ENCODE data around the gene PIGB.
A peak's percentile ranks its signal among the peaks of the same experiment; 100 is the strongest.
"Not testable (repeated sequence)": the region's sequence is repeated elsewhere in the genome, so short reads cannot be mapped to it uniquely, and the experiment has no call there.

PIGB gene

GRCh38 chr15:55318588-55319494 is at the start of gene PIGB, which contains the start of gene PIGBOS1:
Gene PIGB, plus strand, starts transcription at chr15:55319222. Its CDS starts 29 bp downstream, at chr15:55319251.
Gene PIGBOS1, minus strand, starts transcription at chr15:55319123. Its CDS starts 1,331 bp downstream, at chr15:55317792.
- Histone ChIP-seq H3K9ac (peak within 1 kb of the TSS; percentile 88 to 99 (median 95)), H3K4me3 (peak within 1 kb of the TSS; percentile 68 to 85 (median 78)), H4K20me1 (peaks cover 0 to 7% (median 0%) of the 10 kb centered on the region in 11 experiments; a peak in 5 of 22 replicates), H3K4me2 (peak within 1 kb of the TSS; percentile 72 to 94 (median 87)), H3K9me3 (replicated peaks in 1 of 11) (no peaks in the 10 kb centered on the region), H3K36me3 (peaks cover 9 to 27% (median 16%) of the 10 kb centered on the region in 11 experiments), H3K27me3 (no peaks in the 10 kb centered on the region), H3K4me1 (peaks cover 22 to 69% (median 37%) of the 10 kb centered on the region in 10 experiments), H3K27ac (peak within 1 kb of the TSS; percentile 94 to 99 (median 97))
- no peak for TF ChIP-seq Cebpa-rat (IDR thresholded peaks at IDR 0.05)

GRCh38 chr15:55270291-55270690 is 48.7 kb upstream of the PIGB start:
- H3K9me3 ChIP-seq (replicated peaks in 1 of 11) = peaks cover 0 to 29% (median 12%) of the 10 kb centered on the region in 11 experiments; a peak in 10 of 22 replicates
- no peak overlapping the region for H3K9ac ChIP-seq
- no peak for TF ChIP-seq Cebpa-rat (IDR thresholded peaks at IDR 0.05)
- H3K4me3 ChIP-seq = no peak overlapping the region
- no peaks in the 10 kb centered on the region for H4K20me1 ChIP-seq
- H3K27me3 ChIP-seq = no peaks in the 10 kb centered on the region
- H3K4me1 ChIP-seq = peaks cover 20 to 92% (median 51%) of the 10 kb centered on the region in 10 experiments
- peaks cover 0 to 86% (median 30%) of the 10 kb centered on the region in 11 experiments; a peak in 15 of 22 replicates for H3K36me3 ChIP-seq
- peak overlapping the region in 6 of 11 experiments; percentile 34 to 87 (median 80); a peak in 7 of 22 replicates for H3K27ac ChIP-seq
- H3K4me2 ChIP-seq = peak overlapping the region in 6 of 11 experiments; percentile 2 to 90 (median 60); a peak in 10 of 22 replicates

DNA sequence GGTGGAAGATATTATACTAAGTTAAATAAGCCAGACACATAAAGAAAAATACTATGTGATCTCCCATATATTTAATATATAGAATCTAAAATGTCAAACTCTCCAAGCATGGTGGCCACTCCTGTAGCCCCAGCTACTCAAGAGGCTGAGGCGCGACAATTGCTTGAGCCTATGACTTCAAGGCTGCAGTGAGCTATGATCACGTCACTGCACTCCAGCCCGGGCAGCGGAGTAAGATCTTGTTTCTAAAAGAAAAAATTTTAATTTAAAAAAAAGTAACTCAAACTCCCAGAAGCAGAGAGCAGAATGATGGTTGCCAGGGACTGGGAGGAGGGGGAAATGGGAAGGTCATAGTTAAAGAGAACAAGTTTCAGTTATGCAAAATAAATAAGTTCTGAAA is 42.7 kb upstream of the PIGB start:
- Histone ChIP-seq H3K4me2 (peak overlapping the region in 8 of 11 experiments; percentile 19 to 82 (median 77); a peak in 16 of 22 replicates), H3K4me1 (peaks cover 15 to 91% (median 59%) of the 10 kb centered on the region in 10 experiments), H3K27me3 (no peaks in the 10 kb centered on the region), H4K20me1 (no peaks in the 10 kb centered on the region), H3K4me3 (no peak overlapping the region), H3K9me3 (replicated peaks in 1 of 11) (peaks cover 0 to 31% (median 12%) of the 10 kb centered on the region in 11 experiments; a peak in 10 of 22 replicates), H3K27ac (peak overlapping the region in 10 of 11 experiments; percentile 14 to 93 (median 79); a peak in 15 of 22 replicates), H3K9ac (peak overlapping the region in 3 of 11 experiments; percentile 64 to 75 (median 75); a peak in 3 of 22 replicates), H3K36me3 (peaks cover 0 to 59% (median 7%) of the 10 kb centered on the region in 11 experiments; a peak in 10 of 22 replicates)
- TF ChIP-seq Cebpa-rat (IDR thresholded peaks at IDR 0.05) = no peak

DNA sequence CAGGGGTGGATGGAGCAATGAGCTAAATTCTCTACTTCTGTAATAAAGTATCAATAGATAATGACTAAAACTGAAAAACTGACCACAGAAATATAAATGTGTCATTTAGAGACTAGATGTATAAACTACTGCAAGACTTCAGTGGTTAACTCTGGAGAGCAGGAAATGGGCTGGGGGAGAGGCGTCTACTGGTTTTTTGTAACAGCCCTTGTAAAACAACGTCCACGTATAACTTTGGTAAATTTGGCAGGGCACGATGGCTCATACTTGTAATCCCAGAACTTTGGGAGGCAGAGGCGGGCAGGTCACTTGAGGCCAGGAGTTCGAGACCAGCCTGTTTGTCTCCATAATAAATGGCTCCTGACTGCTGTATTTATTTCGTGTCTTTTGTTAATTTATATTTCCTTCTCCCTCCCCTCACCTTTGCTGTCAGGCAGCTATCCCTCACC is 41.9 kb upstream of the PIGB start:
- H3K9me3 ChIP-seq (replicated peaks in 1 of 11) = peaks cover 0 to 31% (median 11%) of the 10 kb centered on the region in 11 experiments; a peak in 10 of 22 replicates
- H3K4me1 ChIP-seq = peaks cover 21 to 91% (median 68%) of the 10 kb centered on the region in 10 experiments
- H3K4me2 ChIP-seq = peak overlapping the region; percentile 19 to 82 (median 72)
- H4K20me1 ChIP-seq = 0 out of 22 replicates have a peak, but pooled peaks cover 0 to 6% (median 0%) of the 10 kb centered on the region in 11 experiments
- peaks cover 0 to 54% (median 7%) of the 10 kb centered on the region in 11 experiments; a peak in 10 of 22 replicates for H3K36me3 ChIP-seq
- H3K27me3 ChIP-seq = no peaks in the 10 kb centered on the region
- TF ChIP-seq Cebpa-rat (IDR thresholded peaks at IDR 0.05) = 0 out of 22 replicates have a peak, but pooled peaks of 1 of the 11 experiments have one; percentile 11
- H3K27ac ChIP-seq = peak overlapping the region in 10 of 11 experiments; percentile 57 to 93 (median 79); a peak in 21 of 22 replicates
- H3K4me3 ChIP-seq = peak overlapping the region in 1 of 10 experiments; percentile 44; a peak in 2 of 20 replicates
- peak overlapping the region in 8 of 11 experiments; percentile 8 to 75 (median 56); a peak in 12 of 22 replicates for H3K9ac ChIP-seq

- Histone ChIP-seq H3K27me3 (no peaks in the 10 kb centered on the region), H3K4me2 (peak overlapping the region; percentile 19 to 82 (median 72)), H3K4me1 (peaks cover 26 to 91% (median 73%) of the 10 kb centered on the region in 10 experiments), H3K4me3 (peak overlapping the region in 1 of 10 experiments; percentile 44; a peak in 2 of 20 replicates), H3K36me3 (peaks cover 0 to 49% (median 7%) of the 10 kb centered on the region in 11 experiments; a peak in 10 of 22 replicates), H3K9ac (peak overlapping the region in 7 of 11 experiments; percentile 19 to 75 (median 62); a peak in 10 of 22 replicates), H4K20me1 (0 out of 22 replicates have a peak, but pooled peaks cover 0 to 7% (median 0%) of the 10 kb centered on the region in 11 experiments), H3K27ac (peak overlapping the region; percentile 41 to 93 (median 78); a peak in 20 of 22 replicates), H3K9me3 (replicated peaks in 1 of 11) (peaks cover 0 to 25% (median 8%) of the 10 kb centered on the region in 11 experiments; a peak in 9 of 22 replicates)
- no peak for TF ChIP-seq Cebpa-rat (IDR thresholded peaks at IDR 0.05)
These were observed 41.3 kb upstream of the PIGB start for GRCh38 chr15:55277715-55278114.

GRCh38 chr15:55279100-55279745 is 39.8 kb upstream of the PIGB start:
- Histone ChIP-seq H3K4me1 (peaks cover 28 to 95% (median 88%) of the 10 kb centered on the region in 10 experiments), H3K27ac (peak overlapping the region; percentile 3 to 93 (median 62); a peak in 18 of 22 replicates), H3K4me3 (no peak overlapping the region), H3K9me3 (replicated peaks in 1 of 11) (peaks cover 0 to 10% (median 0%) of the 10 kb centered on the region in 11 experiments; a peak in 4 of 22 replicates), H3K4me2 (peak overlapping the region in 9 of 11 experiments; percentile 37 to 82 (median 78); a peak in 17 of 22 replicates), H3K27me3 (no peaks in the 10 kb centered on the region), H4K20me1 (0 out of 22 replicates have a peak, but pooled peaks cover 0 to 7% (median 0%) of the 10 kb centered on the region in 11 experiments), H3K9ac (peak overlapping the region in 3 of 11 experiments; percentile 5 to 59 (median 53); a peak in 5 of 22 replicates), H3K36me3 (peaks cover 0 to 47% (median 7%) of the 10 kb centered on the region in 11 experiments; a peak in 10 of 22 replicates)
- TF ChIP-seq Cebpa-rat (IDR thresholded peaks at IDR 0.05) = no peak

DNA sequence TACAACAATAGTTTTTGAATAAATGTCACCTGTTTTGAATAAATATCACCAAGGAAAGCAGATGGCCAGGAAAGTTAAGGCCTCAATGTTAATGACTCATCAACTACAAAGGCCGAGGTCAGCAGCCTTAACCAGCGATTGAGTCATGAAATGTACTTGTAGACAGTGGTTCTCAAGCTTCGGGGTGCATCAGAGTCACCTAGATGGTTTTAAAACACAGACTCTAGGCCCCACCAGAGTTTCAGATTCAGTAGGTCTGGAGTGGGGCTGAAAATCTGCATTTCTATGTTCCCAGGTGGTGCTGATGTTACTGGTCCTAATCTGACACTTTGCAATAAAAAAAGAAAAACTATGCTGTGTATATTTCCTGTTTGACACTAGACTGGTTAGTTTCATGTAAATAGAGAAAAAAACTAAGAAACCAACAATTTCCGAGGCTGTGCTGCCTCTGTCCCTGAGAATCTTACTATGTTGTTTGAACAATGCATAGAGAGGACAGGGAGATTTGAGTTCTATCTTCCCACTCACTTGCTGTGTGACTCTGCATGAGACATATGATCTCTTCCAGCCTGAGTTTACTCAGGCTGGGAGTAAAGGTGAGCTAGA is 39.2 kb upstream of the PIGB start:
- H3K4me3 ChIP-seq = no peak overlapping the region
- H3K36me3 ChIP-seq = peaks cover 0 to 49% (median 6%) of the 10 kb centered on the region in 11 experiments; a peak in 10 of 22 replicates
- no peaks in the 10 kb centered on the region for H3K27me3 ChIP-seq
- no peak for TF ChIP-seq Cebpa-rat (IDR thresholded peaks at IDR 0.05)
- H3K27ac ChIP-seq = peak overlapping the region; percentile 3 to 93 (median 62); a peak in 19 of 22 replicates
- H3K9ac ChIP-seq = peak overlapping the region in 6 of 11 experiments; percentile 25 to 59 (median 50); a peak in 8 of 22 replicates
- peak overlapping the region in 9 of 11 experiments; percentile 37 to 82 (median 78); a peak in 19 of 22 replicates for H3K4me2 ChIP-seq
- H3K4me1 ChIP-seq = peaks cover 28 to 98% (median 93%) of the 10 kb centered on the region in 10 experiments
- H4K20me1 ChIP-seq = 0 out of 22 replicates have a peak, but pooled peaks cover 0 to 7% (median 0%) of the 10 kb centered on the region in 11 experiments
- peaks cover 0 to 7% (median 0%) of the 10 kb centered on the region in 11 experiments; a peak in 3 of 22 replicates for H3K9me3 ChIP-seq (replicated peaks in 1 of 11)

GRCh38 chr15:55280589-55280988 is 38.4 kb upstream of the PIGB start:
- H3K9ac ChIP-seq; H3K9me3 ChIP-seq (replicated peaks in 1 of 11); H3K27me3 ChIP-seq; H3K4me3 ChIP-seq; H4K20me1 ChIP-seq: not testable (repeated sequence)
- peaks cover 0 to 47% (median 0%) of the 10 kb centered on the region in 11 experiments; a peak in 6 of 22 replicates for H3K36me3 ChIP-seq
- peaks cover 28 to 98% (median 95%) of the 10 kb centered on the region in 10 experiments for H3K4me1 ChIP-seq
- H3K4me2 ChIP-seq = peak overlapping the region in 5 of 11 experiments; percentile 72 to 95 (median 87); a peak in 6 of 22 replicates
- H3K27ac ChIP-seq = peak overlapping the region in 6 of 11 experiments; percentile 82 to 95 (median 88); a peak in 9 of 22 replicates
